ENCODE data around the gene MYLK4.
A peak's percentile ranks its signal among the peaks of the same experiment; 100 is the strongest.

MYLK4 gene

GRCh38 chr6:2684103-2684749 lies 66.5 kb downstream of the MYLK4 start:
- no peak overlapping the region for H3K4me3 Mint-ChIP-seq
- peaks cover 1% of the 10 kb centered on the region for H3K36me3 Mint-ChIP-seq
- no peaks in the 10 kb centered on the region for H3K4me1 Mint-ChIP-seq
- no peaks in the 10 kb centered on the region for H3K27me3 Mint-ChIP-seq
- no peaks in the 10 kb centered on the region for H3K9me3 Mint-ChIP-seq
- no peak overlapping the region for H3K27ac Mint-ChIP-seq

GRCh38 chr6:2680264-2680922 lies 70.3 kb downstream of the MYLK4 start:
- Mint-ChIP-seq H3K4me1 (no peaks in the 10 kb centered on the region), H3K9me3 (no peaks in the 10 kb centered on the region), H3K27ac (peak overlapping the region; percentile 30), H3K4me3 (no peak overlapping the region), H3K36me3 (peaks cover 1% of the 10 kb centered on the region), H3K27me3 (no peaks in the 10 kb centered on the region)

- Mint-ChIP-seq H3K4me3 (no peak overlapping the region), H3K36me3 (no peaks in the 10 kb centered on the region), H3K4me1 (no peaks in the 10 kb centered on the region)
Measured at GRCh38 chr6:2677080-2677593, 73.6 kb downstream of the MYLK4 start.

GRCh38 chr6:2676048-2676447 lies 74.7 kb downstream of the MYLK4 start:
- Mint-ChIP-seq H3K4me3 (no peak overlapping the region), H3K27ac (no peak overlapping the region), H3K4me1 (no peaks in the 10 kb centered on the region), H3K36me3 (no peaks in the 10 kb centered on the region), H3K9me3 (no peaks in the 10 kb centered on the region), H3K27me3 (no peaks in the 10 kb centered on the region)

More at GRCh38 chr6:2677080-2677593, 73.6 kb downstream of the MYLK4 start:
- Mint-ChIP-seq H3K9me3 (no peaks in the 10 kb centered on the region), H3K27ac (no peak overlapping the region), H3K27me3 (no peaks in the 10 kb centered on the region)

GRCh38 chr6:2674857-2675256 lies 75.9 kb downstream of the MYLK4 start:
- H3K4me3 Mint-ChIP-seq, result no peak overlapping the region
- H3K36me3 Mint-ChIP-seq, result no peaks in the 10 kb centered on the region
- no peaks in the 10 kb centered on the region for H3K4me1 Mint-ChIP-seq
- no peaks in the 10 kb centered on the region for H3K9me3 Mint-ChIP-seq
- H3K27ac Mint-ChIP-seq, result no peak overlapping the region
- H3K27me3 Mint-ChIP-seq, result no peaks in the 10 kb centered on the region

GRCh38 chr6:2669067-2669700 lies 81.5 kb downstream of the MYLK4 start:
- no peaks in the 10 kb centered on the region for H3K27me3 Mint-ChIP-seq
- H3K27ac Mint-ChIP-seq, result no peak overlapping the region
- H3K36me3 Mint-ChIP-seq, result no peaks in the 10 kb centered on the region
- H3K4me3 Mint-ChIP-seq, result no peak overlapping the region
- H3K9me3 Mint-ChIP-seq, result no peaks in the 10 kb centered on the region
- no peaks in the 10 kb centered on the region for H3K4me1 Mint-ChIP-seq

GRCh38 chr6:2667617-2668016 lies 83.1 kb downstream of the MYLK4 start:
- Mint-ChIP-seq H3K4me3 (no peak overlapping the region), H3K9me3 (no peaks in the 10 kb centered on the region), H3K36me3 (no peaks in the 10 kb centered on the region), H3K27me3 (no peaks in the 10 kb centered on the region), H3K4me1 (no peaks in the 10 kb centered on the region), H3K27ac (no peak overlapping the region)

GRCh38 chr6:2666906-2667575 lies 83.7 kb downstream of the MYLK4 start:
- Mint-ChIP-seq H3K4me3 (no peak overlapping the region), H3K9me3 (no peaks in the 10 kb centered on the region), H3K36me3 (no peaks in the 10 kb centered on the region), H3K4me1 (no peaks in the 10 kb centered on the region), H3K27ac (no peak overlapping the region), H3K27me3 (no peaks in the 10 kb centered on the region)

- H3K9me3 Mint-ChIP-seq, result no peaks in the 10 kb centered on the region
- H3K27ac Mint-ChIP-seq, result no peak overlapping the region
- no peak overlapping the region for H3K4me3 Mint-ChIP-seq
- no peaks in the 10 kb centered on the region for H3K36me3 Mint-ChIP-seq
- no peaks in the 10 kb centered on the region for H3K4me1 Mint-ChIP-seq
- no peaks in the 10 kb centered on the region for H3K27me3 Mint-ChIP-seq
Measured at GRCh38 chr6:2665146-2666070, 85.3 kb downstream of the MYLK4 start.

- no peaks in the 10 kb centered on the region for H3K36me3 Mint-ChIP-seq
- no peaks in the 10 kb centered on the region for H3K4me1 Mint-ChIP-seq
- no peaks in the 10 kb centered on the region for H3K9me3 Mint-ChIP-seq
- H3K27ac Mint-ChIP-seq, result no peak overlapping the region
- no peaks in the 10 kb centered on the region for H3K27me3 Mint-ChIP-seq
- no peak overlapping the region for H3K4me3 Mint-ChIP-seq
Measured at GRCh38 chr6:2663123-2663522, 87.6 kb downstream of the MYLK4 start.

- Mint-ChIP-seq H3K27ac (no peak overlapping the region), H3K9me3 (no peaks in the 10 kb centered on the region)
Measured at GRCh38 chr6:2661651-2662050, 89.1 kb downstream of the MYLK4 start.

GRCh38 chr6:2659882-2660281 lies 90.8 kb downstream of the MYLK4 start:
- H3K9me3 Mint-ChIP-seq, result no peaks in the 10 kb centered on the region
- H3K36me3 Mint-ChIP-seq, result no peaks in the 10 kb centered on the region
- no peaks in the 10 kb centered on the region for H3K4me1 Mint-ChIP-seq
- H3K27me3 Mint-ChIP-seq, result no peaks in the 10 kb centered on the region
- no peak overlapping the region for H3K4me3 Mint-ChIP-seq
- no peak overlapping the region for H3K27ac Mint-ChIP-seq

More at GRCh38 chr6:2661651-2662050, 89.1 kb downstream of the MYLK4 start:
- Mint-ChIP-seq H3K4me1 (no peaks in the 10 kb centered on the region), H3K4me3 (no peak overlapping the region), H3K27me3 (no peaks in the 10 kb centered on the region), H3K36me3 (no peaks in the 10 kb centered on the region)

GRCh38 chr6:2659381-2659780 lies 91.3 kb downstream of the MYLK4 start:
- Mint-ChIP-seq H3K27ac (no peak overlapping the region), H3K36me3 (no peaks in the 10 kb centered on the region)

GRCh38 chr6:2658788-2659187 lies 91.9 kb downstream of the MYLK4 start:
- Mint-ChIP-seq H3K4me1 (no peaks in the 10 kb centered on the region), H3K27ac (no peak overlapping the region), H3K27me3 (no peaks in the 10 kb centered on the region), H3K9me3 (no peaks in the 10 kb centered on the region), H3K36me3 (no peaks in the 10 kb centered on the region), H3K4me3 (no peak overlapping the region)

More at GRCh38 chr6:2659381-2659780, 91.3 kb downstream of the MYLK4 start:
- Mint-ChIP-seq H3K9me3 (no peaks in the 10 kb centered on the region), H3K4me3 (no peak overlapping the region), H3K4me1 (no peaks in the 10 kb centered on the region), H3K27me3 (no peaks in the 10 kb centered on the region)

Data from activated naive CD4-positive, alpha-beta T cell treated with anti-CD3 and anti-CD28 coated beads, Interleukin-2, amount 50 U/mL, for 24 hours (primary cell).